GM12801 (cell line): ENCODE results near the gene RHOB.

Experiments
- TF ChIP-seq, protein P1 (sequence below): IDR thresholded peaks from one replicate; pipeline ENCODE4 v1.5.1; 2011; ENCODE audit warnings: control low read depth; ENCODE audit not compliant: insufficient read length; ENCODE audit errors: extremely low read depth

The RHOB gene

DNA sequence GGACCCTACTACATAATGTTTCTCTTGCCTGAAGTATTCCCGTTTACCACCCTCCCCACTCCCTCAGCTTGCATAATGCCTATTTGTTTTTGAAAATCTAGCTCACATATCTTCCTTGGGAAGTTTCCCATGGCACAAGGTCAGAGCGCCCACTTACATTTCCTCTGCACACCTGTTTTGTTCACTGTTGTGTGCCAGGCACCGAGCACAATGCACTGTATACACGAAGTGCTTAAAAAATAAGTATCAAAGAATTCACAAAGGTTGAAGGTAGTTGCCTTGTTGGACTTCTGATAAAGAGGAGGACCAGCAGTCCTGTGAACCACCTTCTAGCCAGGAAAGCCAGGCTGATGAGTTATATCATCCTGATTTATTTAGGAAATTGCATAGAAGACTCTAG is 16.8 kb upstream of the RHOB start:
- TF ChIP-seq, protein P1, sequence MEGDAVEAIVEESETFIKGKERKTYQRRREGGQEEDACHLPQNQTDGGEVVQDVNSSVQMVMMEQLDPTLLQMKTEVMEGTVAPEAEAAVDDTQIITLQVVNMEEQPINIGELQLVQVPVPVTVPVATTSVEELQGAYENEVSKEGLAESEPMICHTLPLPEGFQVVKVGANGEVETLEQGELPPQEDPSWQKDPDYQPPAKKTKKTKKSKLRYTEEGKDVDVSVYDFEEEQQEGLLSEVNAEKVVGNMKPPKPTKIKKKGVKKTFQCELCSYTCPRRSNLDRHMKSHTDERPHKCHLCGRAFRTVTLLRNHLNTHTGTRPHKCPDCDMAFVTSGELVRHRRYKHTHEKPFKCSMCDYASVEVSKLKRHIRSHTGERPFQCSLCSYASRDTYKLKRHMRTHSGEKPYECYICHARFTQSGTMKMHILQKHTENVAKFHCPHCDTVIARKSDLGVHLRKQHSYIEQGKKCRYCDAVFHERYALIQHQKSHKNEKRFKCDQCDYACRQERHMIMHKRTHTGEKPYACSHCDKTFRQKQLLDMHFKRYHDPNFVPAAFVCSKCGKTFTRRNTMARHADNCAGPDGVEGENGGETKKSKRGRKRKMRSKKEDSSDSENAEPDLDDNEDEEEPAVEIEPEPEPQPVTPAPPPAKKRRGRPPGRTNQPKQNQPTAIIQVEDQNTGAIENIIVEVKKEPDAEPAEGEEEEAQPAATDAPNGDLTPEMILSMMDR: no peak

DNA sequence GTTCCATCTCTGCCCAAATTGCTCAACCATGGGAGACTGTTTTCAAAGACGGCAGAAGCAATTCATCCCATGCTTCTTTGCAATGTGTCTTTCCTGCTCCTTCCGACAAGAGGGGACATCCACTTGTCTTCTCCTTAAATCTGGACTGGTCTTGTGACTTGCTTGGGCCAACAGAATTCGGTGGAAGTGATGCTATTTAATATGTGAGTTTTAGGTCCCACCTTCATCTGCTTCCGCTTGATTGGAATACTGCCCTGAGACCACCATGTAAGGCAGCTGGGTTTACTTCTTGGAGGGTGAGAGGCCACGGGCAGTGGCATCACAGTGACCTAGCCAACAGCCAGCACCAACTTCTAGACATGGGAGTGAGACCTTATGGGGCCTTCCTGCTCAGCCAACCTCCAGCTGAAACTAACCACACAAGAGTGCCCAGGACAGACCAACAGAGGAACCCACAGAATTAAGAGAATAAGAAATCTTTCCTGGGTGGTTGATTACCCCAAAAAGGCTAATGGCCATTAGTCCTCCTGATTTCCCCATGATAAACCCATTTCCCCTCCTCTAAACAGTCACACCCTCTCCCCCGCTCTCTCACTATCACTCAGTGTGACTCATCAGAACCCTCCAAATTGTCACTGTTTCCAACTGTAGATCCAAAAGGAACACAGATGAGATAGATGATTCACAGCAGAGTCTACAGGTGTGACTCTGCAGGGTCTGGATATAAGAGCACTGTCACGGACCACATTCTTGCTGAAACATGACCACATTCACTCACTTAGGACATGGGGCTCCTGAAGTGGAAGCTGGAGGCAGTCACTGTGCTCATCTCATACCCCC is 16.2 kb upstream of the RHOB start:
- TF ChIP-seq, protein P1: no peak

DNA sequence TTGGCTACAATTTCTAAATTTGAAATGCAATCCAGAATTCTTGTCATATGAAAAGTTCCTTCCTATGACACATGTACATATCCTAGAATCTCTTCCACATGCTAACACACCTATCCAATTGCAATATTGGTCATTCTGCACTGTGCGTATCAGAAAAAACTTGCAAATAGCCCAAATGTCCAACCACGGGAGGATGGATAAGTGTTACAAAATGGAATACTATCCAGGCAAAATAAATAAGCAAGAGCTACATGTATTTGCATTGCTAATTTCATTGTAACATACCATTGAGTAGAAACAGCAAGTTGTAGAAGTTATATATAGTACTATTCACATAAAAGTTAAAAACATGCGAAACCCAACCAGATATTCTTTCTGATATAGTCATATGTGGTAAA is 15.6 kb upstream of the RHOB start:
- TF ChIP-seq, protein P1: no peak

DNA sequence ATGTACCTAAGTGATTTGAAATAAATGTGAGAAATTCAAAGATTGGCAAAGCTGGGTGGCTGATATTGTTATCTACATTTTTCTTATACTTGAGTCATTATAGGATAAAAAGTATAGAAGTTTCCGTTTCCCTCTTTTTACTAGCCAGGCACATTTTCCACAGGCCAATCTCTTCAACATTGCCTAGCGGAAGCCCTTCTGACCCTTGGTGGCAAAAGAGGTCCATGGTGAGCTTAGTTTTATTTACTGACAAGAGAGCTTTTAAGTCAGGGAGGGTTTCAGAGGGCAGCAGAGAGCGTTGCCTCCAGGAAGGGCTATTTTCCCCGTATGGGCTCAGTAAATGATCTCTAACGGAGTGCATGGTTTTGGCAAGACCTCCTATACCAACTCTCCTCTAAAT is 15.1 kb upstream of the RHOB start:
- TF ChIP-seq, protein P1: no peak

DNA sequence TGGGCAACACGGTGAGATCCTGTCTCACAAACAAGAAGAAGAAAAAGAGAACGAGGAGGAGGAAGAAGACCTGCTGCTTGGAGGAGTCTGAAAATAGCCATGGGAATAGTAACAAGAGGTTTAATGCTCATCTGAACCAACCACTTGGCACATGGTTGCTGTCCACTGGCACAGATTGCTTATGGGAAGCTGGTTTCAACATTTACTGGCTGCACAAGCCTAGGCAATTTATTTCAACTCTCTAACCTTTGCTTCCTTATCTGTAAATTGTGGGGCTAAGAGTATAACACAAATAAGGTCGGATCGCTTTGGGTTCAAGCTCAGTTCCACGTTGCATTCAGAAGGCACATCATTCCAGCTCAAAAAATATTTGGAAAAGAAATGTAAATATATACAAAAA is 14.2 kb upstream of the RHOB start:
- TF ChIP-seq, protein P1: no peak

DNA sequence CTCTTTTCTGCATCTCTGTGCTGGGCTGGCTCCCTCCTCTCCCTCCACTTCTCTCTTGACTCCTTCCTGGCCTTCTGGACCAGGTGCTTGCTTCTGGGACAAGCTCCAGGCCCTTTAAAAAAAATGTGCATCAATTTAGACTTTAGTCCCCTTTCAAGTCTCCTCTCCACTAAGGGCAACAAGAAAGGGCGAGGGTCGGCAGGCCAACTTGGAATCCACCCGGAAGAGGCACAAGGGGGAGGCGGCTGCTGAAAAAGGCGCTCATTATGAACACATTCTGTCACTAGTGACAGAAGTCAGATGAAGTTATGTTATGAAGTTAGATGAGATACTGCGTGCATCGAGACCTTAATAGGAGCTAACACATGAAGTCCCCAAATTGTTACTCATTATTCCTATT is 13.6 kb upstream of the RHOB start:
- TF ChIP-seq, protein P1: no peak

DNA sequence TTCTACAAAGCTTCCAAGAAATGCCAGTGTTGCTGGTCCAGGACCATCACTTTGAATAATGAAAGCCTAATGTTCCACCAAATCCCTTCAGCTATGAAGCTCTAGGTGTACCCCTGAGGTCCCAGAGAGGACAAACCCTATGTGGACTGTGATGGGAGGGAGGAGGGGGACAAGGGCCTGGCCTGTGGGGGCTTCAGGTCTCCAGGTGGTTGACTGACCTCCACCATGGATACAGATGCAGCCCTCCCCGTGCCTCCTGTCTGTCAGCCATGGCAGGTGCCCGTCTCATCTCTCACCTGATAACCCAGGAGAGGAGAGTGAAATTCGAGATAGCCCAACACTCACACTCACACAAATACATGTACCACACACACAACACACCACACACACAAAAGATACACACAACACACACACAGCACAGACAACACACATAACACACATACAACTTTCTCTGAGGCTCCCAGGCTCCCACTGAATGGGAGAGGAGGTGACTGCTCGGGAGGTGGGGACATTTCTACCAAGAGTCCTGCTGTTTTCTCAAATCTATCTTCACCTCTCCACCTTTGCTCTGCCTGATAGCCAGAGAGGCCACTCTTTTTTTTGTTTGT is 12.8 kb upstream of the RHOB start:
- TF ChIP-seq, protein P1: no peak
